Trophoblast cell (in vitro differentiated cells and primary cell): Measurements from ENCODE around the gene LRRN2.

ENCODE experiments used
- DNase-seq, 2 donors: peaks; one replicate each; pipeline ENCODE4 v3.0.0-alpha.2; 2016
- H2AFZ ChIP-seq: 2 replicates; pipeline ENCODE4 v1.6.1; 2013; ENCODE audit warnings: low read length, moderate library complexity, mild to moderate bottlenecking; ENCODE audit not compliant: insufficient read depth, poor library complexity
- H2AK5ac ChIP-seq: 2 replicates; pipeline ENCODE4 v1.6.1; 2013; ENCODE audit warnings: mild to moderate bottlenecking, low read length
- H2BK120ac ChIP-seq: 2 replicates; pipeline ENCODE4 v1.6.1; 2013; ENCODE audit warnings: low read length, mild to moderate bottlenecking, moderate library complexity; ENCODE audit not compliant: insufficient read depth, poor library complexity
- H2BK12ac ChIP-seq: 2 replicates; pipeline ENCODE4 v1.6.1; 2013; ENCODE audit warnings: mild to moderate bottlenecking, low read length, moderate library complexity
- H2BK5ac ChIP-seq: 2 replicates; pipeline ENCODE4 v1.6.1; 2013; ENCODE audit warnings: low read length, low read depth, moderate library complexity, mild to moderate bottlenecking; ENCODE audit not compliant: poor library complexity
- H3K14ac ChIP-seq: 2 replicates; pipeline ENCODE4 v1.6.1; 2013; ENCODE audit warnings: mild to moderate bottlenecking, low read length
- H3K18ac ChIP-seq: 2 replicates; pipeline ENCODE4 v1.6.1; 2013; ENCODE audit warnings: mild to moderate bottlenecking, low read length
- H3K23ac ChIP-seq: 2 replicates; pipeline ENCODE4 v1.6.1; 2013; ENCODE audit warnings: low read length
- H3K27ac ChIP-seq: 2 replicates; pipeline ENCODE4 v1.5.1; 2013; ENCODE audit warnings: low read depth, mild to moderate bottlenecking, inconsistent platforms, low read length, moderate library complexity
- H3K27me3 ChIP-seq: 2 replicates; pipeline ENCODE4 v1.6.1; 2013; ENCODE audit warnings: inconsistent platforms, mild to moderate bottlenecking, low read length, moderate library complexity; ENCODE audit not compliant: insufficient read depth
- H3K36me3 ChIP-seq, 2 experiments: 1 replicate in 1 of 2; 2 replicates in 1 of 2; pipeline ENCODE4 v1.6.1; 2013; ENCODE audit warnings: low read length in 2 of 2, mild to moderate bottlenecking in 2 of 2, moderate library complexity in 1 of 2; ENCODE audit not compliant: insufficient read depth in 2 of 2, control insufficient read depth in 1 of 2
- H3K4ac ChIP-seq: 2 replicates; pipeline ENCODE4 v1.6.1; 2013; ENCODE audit warnings: low read depth, mild to moderate bottlenecking, low read length, moderate library complexity
- H3K4me1 ChIP-seq, 2 experiments: 1 replicate in 1 of 2; 2 replicates in 1 of 2; pipeline ENCODE4 v1.6.1; 2013; ENCODE audit warnings: low read length in 2 of 2, mild to moderate bottlenecking in 2 of 2, moderate library complexity in 1 of 2; ENCODE audit not compliant: insufficient read depth in 2 of 2, control insufficient read depth in 1 of 2
- H3K4me2 ChIP-seq: 2 replicates; pipeline ENCODE4 v1.6.1; 2013; ENCODE audit warnings: inconsistent platforms, mild to moderate bottlenecking, low read length, moderate library complexity
- H3K4me3 ChIP-seq: 2 replicates; pipeline ENCODE4 v1.5.1; 2013; ENCODE audit warnings: mild to moderate bottlenecking, low read depth, low read length, inconsistent platforms
- H3K79me1 ChIP-seq: one replicate; pipeline ENCODE4 v1.6.1; 2013; ENCODE audit warnings: low read length
- H3K79me2 ChIP-seq: 2 replicates; pipeline ENCODE4 v1.6.1; 2013; ENCODE audit warnings: low read length, mild to moderate bottlenecking; ENCODE audit not compliant: control insufficient read depth, insufficient read depth, poor library complexity
- H3K9ac ChIP-seq: 2 replicates; pipeline ENCODE4 v1.6.1; 2013; ENCODE audit warnings: mild to moderate bottlenecking, low read length
- H3K9me3 ChIP-seq: 2 replicates; pipeline ENCODE4 v1.6.1; 2013; ENCODE audit warnings: low read depth, mild to moderate bottlenecking, control low read depth, inconsistent platforms, low read length; ENCODE audit not compliant: insufficient read depth
- H4K12ac ChIP-seq: 2 replicates; pipeline ENCODE4 v1.6.1; 2013; ENCODE audit warnings: low read depth, mild to moderate bottlenecking, low read length, moderate library complexity
- H4K8ac ChIP-seq: 2 replicates; pipeline ENCODE4 v1.6.1; 2013; ENCODE audit warnings: low read depth, mild to moderate bottlenecking, low read length, moderate library complexity
- H4K91ac ChIP-seq: one replicate; pipeline ENCODE4 v1.6.1; 2013; ENCODE audit warnings: low read depth, mild to moderate bottlenecking, low read length, moderate library complexity
- WGBS: extraction: QIAGEN DNeasy Blood & Tissue Kit; methylation state at CpG from one replicate; pipeline ENCODE4 v1.1.7; 2013; ENCODE audit warnings: missing lambda C conversion rate; ENCODE audit not compliant: insufficient read length, insufficient coverage; ENCODE audit errors: extremely low coverage; 5-methylcytosine and 5-hydroxymethylcytosine counted together

The LRRN2 gene

DNA sequence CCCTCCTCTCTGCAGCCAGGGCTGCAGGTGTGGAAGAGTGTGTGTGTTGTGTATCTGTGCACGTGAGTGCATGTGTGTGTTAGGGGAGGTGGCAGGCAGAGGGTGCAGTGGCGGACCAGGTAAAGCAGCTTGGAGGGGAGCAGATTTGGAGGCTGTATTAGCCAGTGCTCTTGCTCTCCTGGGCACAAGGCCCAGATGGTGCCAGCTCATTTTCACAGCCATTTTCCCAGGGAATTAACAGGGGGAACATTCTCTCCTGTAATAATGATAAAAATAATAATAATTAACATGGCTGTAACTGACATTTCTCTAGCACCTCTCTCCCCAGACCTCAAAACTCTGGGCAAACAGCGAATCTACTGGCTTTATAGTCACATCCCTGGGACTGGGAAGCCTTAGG lies 43.6 kb downstream of the LRRN2 start:
- Histone ChIP-seq H3K4ac (no peak overlapping the region), H3K79me2 (no peaks in the 10 kb centered on the region), H3K14ac (no peak overlapping the region), H2BK5ac (no peak overlapping the region), H3K4me1 (no peaks in the 10 kb centered on the region), H3K36me3 (no peaks in the 10 kb centered on the region), H3K27ac (no peak overlapping the region), H4K8ac (no peak overlapping the region), H4K12ac (no peak overlapping the region), H2BK120ac (no peak overlapping the region), H2BK12ac (no peak overlapping the region), H2AK5ac (no peak overlapping the region), H3K79me1 (no peaks in the 10 kb centered on the region), H3K23ac (no peak overlapping the region), H3K4me3 (no peak overlapping the region), H3K4me2 (no peak overlapping the region), H4K91ac (no peak overlapping the region), H2AFZ (no peak overlapping the region), H3K9me3 (no peaks in the 10 kb centered on the region), H3K9ac (no peak overlapping the region), H3K18ac (no peak overlapping the region), H3K27me3 (no peaks in the 10 kb centered on the region)
- WGBS, result no CpG with 5 or more reads among the region's 3 CpGs
- no peak for DNase-seq

DNA sequence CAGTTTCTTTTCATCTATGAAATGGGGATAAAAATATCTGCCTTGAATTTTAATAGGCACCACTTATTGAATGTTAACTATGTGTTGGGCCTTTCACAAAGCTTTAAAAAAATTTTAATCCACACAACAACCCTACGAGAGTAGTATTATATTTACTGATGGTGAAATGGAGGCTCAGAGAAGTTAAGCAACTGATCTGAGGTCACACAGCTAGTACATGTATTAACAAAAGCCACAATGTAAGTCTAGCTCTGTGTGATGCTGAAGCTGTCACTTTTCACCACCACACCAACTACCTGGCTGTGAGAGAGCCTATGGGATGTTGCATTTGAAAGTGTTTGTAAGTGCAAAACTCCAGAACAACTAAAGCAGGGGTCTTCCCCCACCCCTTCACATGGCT lies 44.1 kb downstream of the LRRN2 start:
- Histone ChIP-seq H4K91ac (no peak overlapping the region), H3K79me1 (no peaks in the 10 kb centered on the region), H3K27ac (no peak overlapping the region), H3K9ac (no peak overlapping the region), H3K79me2 (no peaks in the 10 kb centered on the region), H3K27me3 (no peaks in the 10 kb centered on the region), H3K18ac (no peak overlapping the region), H2AFZ (no peak overlapping the region), H3K4me1 (no peaks in the 10 kb centered on the region), H3K36me3 (no peaks in the 10 kb centered on the region), H3K4me3 (no peak overlapping the region), H2AK5ac (no peak overlapping the region), H2BK12ac (no peak overlapping the region), H3K4me2 (no peak overlapping the region), H2BK120ac (no peak overlapping the region), H2BK5ac (no peak overlapping the region), H3K23ac (no peak overlapping the region), H4K12ac (no peak overlapping the region), H3K14ac (no peak overlapping the region), H3K9me3 (no peaks in the 10 kb centered on the region), H3K4ac (no peak overlapping the region), H4K8ac (no peak overlapping the region)
- WGBS, result no CpG with 5 or more reads among the region's 1 CpG
- DNase-seq, result no peak

DNA sequence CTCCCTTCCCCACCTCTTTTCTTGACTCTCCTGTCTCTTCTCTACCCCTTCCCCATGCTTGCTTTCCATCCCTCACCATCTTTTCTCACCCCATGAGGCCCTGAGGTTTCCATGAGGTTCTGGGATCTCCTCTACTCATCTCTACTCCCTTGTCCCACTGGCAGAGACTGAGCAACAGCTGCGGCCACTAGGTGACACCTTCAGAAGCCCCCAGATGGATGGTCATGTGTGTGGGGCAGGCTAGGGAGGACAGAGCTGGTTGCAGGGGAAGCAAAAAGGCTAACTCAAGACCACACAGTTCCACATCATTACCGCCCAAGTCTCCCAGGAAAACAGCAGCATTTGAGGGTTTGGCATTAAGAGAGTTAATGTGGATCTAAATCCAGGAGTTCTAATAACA lies 45.0 kb downstream of the LRRN2 start:
- Histone ChIP-seq H3K79me2 (no peaks in the 10 kb centered on the region), H2BK12ac (no peak overlapping the region), H3K9me3 (peaks cover 2% of the 10 kb centered on the region), H3K79me1 (no peaks in the 10 kb centered on the region), H2AFZ (no peak overlapping the region), H4K8ac (no peak overlapping the region), H2BK5ac (no peak overlapping the region), H3K27me3 (no peaks in the 10 kb centered on the region), H3K4me2 (no peak overlapping the region), H3K4ac (no peak overlapping the region), H3K27ac (no peak overlapping the region), H3K4me3 (no peak overlapping the region), H3K14ac (no peak overlapping the region), H4K12ac (no peak overlapping the region), H3K9ac (peak overlapping the region; percentile 36), H2AK5ac (no peak overlapping the region), H3K4me1 (no peaks in the 10 kb centered on the region), H4K91ac (no peak overlapping the region), H3K23ac (no peak overlapping the region), H2BK120ac (no peak overlapping the region), H3K36me3 (no peaks in the 10 kb centered on the region), H3K18ac (no peak overlapping the region)
- no CpG with 5 or more reads among the region's 2 CpGs for WGBS
- DNase-seq, result no peak

DNA sequence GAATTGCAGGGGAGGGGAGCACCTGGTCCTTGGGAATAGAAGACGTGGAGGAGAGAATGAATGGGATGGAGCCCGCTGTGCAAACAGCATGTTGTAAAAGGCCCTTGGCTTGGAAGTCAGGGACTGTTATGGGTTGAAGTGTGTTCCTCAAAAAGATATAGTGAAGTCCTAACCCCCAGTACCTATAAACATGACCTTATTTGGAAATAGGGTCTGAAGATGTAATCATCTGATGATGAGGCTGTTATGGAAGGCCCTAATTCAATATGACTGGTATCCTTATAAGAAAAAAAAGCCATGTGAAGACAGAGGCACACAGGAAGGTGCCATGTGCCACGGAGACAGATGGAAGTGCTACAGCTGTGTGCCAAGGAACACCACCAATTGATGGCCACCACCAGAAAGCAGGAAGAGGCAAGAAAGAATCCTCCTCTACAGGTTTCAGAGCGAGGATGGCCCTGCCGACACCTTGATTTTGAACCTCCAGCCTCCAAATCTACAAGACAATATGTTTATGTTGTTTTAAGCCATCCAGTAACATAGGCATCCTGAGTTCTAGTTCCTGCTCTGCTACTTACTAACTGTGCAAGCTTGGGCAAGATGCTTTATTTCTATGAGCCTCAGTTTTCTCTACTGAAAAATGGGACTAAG lies 51.2 kb downstream of the LRRN2 start:
- peaks cover 6 to 10% of the 10 kb centered on the region in 2 experiments for H3K4me1 ChIP-seq
- no peak for DNase-seq
- H3K4ac ChIP-seq, result no peak overlapping the region
- no peak overlapping the region for H2AFZ ChIP-seq
- no peak overlapping the region for H3K27ac ChIP-seq
- H3K18ac ChIP-seq, result no peak overlapping the region
- no peak overlapping the region for H2BK120ac ChIP-seq
- H3K36me3 ChIP-seq, result no peaks in the 10 kb centered on the region
- H4K91ac ChIP-seq, result no peak overlapping the region
- no peak overlapping the region for H3K14ac ChIP-seq
- H3K4me2 ChIP-seq, result no peak overlapping the region
- no peak overlapping the region for H3K4me3 ChIP-seq
- WGBS, result no CpG with 5 or more reads among the region's 5 CpGs
- H3K23ac ChIP-seq, result no peak overlapping the region
- H3K9me3 ChIP-seq, result peaks cover 2% of the 10 kb centered on the region
- no peak overlapping the region for H2BK12ac ChIP-seq
- no peak overlapping the region for H2AK5ac ChIP-seq
- no peak overlapping the region for H2BK5ac ChIP-seq
- H3K79me2 ChIP-seq, result no peaks in the 10 kb centered on the region
- no peaks in the 10 kb centered on the region for H3K27me3 ChIP-seq
- H4K12ac ChIP-seq, result no peak overlapping the region
- no peak overlapping the region for H3K9ac ChIP-seq
- H3K79me1 ChIP-seq, result no peaks in the 10 kb centered on the region
- no peak overlapping the region for H4K8ac ChIP-seq
